Vagina (tissue), 2 donors: ENCODE results near the gene BAHD1.

Experiments
- CTCF ChIP-seq, 3 experiments: fragments of 450-650 bp in 2 of 3; fragments of 200-600 bp in 1 of 3; sonication (generic) in 1 of 3; IDR thresholded peaks; one replicate each; pipeline ENCODE4 v1.5.1; 2017 to 2019; ENCODE audit warnings: antibody characterized with exemption in 3 of 3, mild to moderate bottlenecking in 2 of 3, moderate library complexity in 2 of 3
- POLR2A ChIP-seq, 2 donors: fragments of 450-650 bp; IDR thresholded peaks; one replicate each; pipeline ENCODE4 v1.6.1; 2017; ENCODE audit warnings: antibody characterized with exemption in 2 of 2, mild to moderate bottlenecking in 2 of 2, moderate library complexity in 2 of 2
- POLR2AphosphoS5 ChIP-seq, 2 donors: sonication (generic); formaldehyde crosslinking; IDR thresholded peaks; one replicate each; pipeline ENCODE4 v1.9.0; 2017; ENCODE audit warnings: antibody characterized with exemption in 2 of 2, mild to moderate bottlenecking in 2 of 2, low read depth in 1 of 2; ENCODE audit not compliant: insufficient read depth in 1 of 2

- TF ChIP-seq CTCF (IDR thresholded peaks at IDR 0.05): no peak
- no peak for TF ChIP-seq POLR2A (IDR thresholded peaks at IDR 0.05)
- no peak for TF ChIP-seq POLR2AphosphoS5 (IDR thresholded peaks at IDR 0.05; ENCODE audit: insufficient read depth in 1 of 2, low read depth in 1 of 2)
Observed at GRCh38 chr15:40443846-40444245, 3.1 kb downstream of the BAHD1 start.
